GM12801 (cell line): Measurements from ENCODE around the gene FBXO38.

ENCODE experiments used
- TF ChIP-seq, protein P1 (sequence below): IDR thresholded peaks from one replicate; pipeline ENCODE4 v1.5.1; 2011; ENCODE audit warnings: control low read depth; ENCODE audit not compliant: insufficient read length; ENCODE audit errors: extremely low read depth

FBXO38 gene

DNA sequence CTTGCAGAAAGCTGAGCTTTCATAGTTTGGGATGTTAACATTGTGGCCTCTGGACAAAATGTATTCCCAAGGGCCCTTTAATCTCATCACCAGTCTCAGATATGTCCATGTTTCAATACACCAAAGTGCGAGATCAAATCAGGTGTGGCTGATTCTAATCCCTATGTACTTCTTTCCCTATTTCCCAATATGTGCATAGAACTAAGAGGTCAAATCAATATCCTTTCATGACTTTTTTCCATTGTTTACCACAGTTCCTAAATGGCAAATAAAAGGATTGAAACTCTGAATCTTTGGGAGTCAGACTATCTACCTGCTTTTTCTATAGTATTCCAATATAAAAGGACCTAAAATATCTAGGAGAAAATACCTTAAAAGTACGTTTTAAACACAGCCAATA, 105.0 kb downstream of the FBXO38 start:
- TF ChIP-seq, protein P1, sequence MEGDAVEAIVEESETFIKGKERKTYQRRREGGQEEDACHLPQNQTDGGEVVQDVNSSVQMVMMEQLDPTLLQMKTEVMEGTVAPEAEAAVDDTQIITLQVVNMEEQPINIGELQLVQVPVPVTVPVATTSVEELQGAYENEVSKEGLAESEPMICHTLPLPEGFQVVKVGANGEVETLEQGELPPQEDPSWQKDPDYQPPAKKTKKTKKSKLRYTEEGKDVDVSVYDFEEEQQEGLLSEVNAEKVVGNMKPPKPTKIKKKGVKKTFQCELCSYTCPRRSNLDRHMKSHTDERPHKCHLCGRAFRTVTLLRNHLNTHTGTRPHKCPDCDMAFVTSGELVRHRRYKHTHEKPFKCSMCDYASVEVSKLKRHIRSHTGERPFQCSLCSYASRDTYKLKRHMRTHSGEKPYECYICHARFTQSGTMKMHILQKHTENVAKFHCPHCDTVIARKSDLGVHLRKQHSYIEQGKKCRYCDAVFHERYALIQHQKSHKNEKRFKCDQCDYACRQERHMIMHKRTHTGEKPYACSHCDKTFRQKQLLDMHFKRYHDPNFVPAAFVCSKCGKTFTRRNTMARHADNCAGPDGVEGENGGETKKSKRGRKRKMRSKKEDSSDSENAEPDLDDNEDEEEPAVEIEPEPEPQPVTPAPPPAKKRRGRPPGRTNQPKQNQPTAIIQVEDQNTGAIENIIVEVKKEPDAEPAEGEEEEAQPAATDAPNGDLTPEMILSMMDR: no peak

- TF ChIP-seq, protein P1: no peak
These were observed 107.4 kb downstream of the FBXO38 start for GRCh38 chr5:148491015-148491792.

DNA sequence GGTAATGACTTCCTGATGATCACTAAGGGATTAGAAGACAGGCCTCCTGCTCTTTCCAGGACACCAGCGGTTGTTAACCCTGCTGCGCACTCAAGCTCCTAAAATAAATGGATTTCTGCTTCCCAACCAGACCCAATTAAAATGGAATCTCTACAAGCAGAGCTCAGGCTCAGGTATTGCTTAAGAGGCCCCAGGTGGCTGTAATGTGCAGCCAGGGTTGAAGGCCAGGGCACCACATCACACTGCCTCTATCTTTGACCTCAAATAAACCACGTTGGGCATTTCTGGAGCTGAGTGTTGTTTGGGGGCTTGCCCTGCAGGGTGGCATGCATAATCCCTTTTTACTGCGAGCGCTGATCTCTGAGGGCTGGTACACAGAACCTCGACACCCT, 108.0 kb downstream of the FBXO38 start:
- TF ChIP-seq, protein P1: no peak

DNA sequence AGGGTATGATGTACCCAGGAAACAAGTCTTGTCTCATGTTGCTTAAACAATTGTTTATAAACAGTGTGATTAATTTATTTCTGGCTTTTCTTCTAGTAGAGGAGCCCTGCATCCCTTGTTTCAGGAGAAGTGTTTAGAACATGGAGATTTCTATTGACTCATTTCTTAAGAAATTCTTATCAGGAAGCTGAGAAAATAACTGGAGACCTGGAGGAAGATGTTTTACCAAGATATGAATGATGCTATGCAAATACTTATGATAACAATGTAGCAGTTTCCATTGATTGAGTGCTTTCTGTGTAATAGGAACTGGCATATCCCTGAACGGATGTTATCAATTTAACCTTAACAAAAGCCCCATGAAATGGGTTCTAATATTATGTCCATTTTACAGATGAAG, 108.6 kb downstream of the FBXO38 start:
- TF ChIP-seq, protein P1: no peak
